Measurements from ENCODE around the gene PCIF1. TPM values are rescaled to one million over a fixed set of nuclear protein-coding genes. Genes with fewer than 3 reads are reported as not detected.
A peak's percentile ranks its signal among the peaks of the same experiment; 100 is the strongest.

Gene PCIF1
- total and polyA plus RNA-seq, 2 experiments from 2014 or later = 5.3 to 24.3 TPM

- Histone ChIP-seq H3K79me2 (ENCODE audit: insufficient read depth) (peaks cover 23% of the 10 kb centered on the region; the same call in 1 of the 2 replicates), H3K9ac (peak overlapping the region; percentile 85; the same call in 1 of the 2 replicates), H3K27me3 (replicated peaks; ENCODE audit: insufficient read depth) (no peaks in the 10 kb centered on the region), H3K4me3 (no peak overlapping the region), H3K36me3 (ENCODE audit: low read depth) (peaks cover 14% of the 10 kb centered on the region; the same call in 1 of the 2 replicates), H3K27ac (no peak overlapping the region), H3K4me1 (ENCODE audit: insufficient read depth) (no peaks in the 10 kb centered on the region; the same call in 1 of the 2 replicates), H4K20me1 (ENCODE audit: insufficient read depth) (no peaks in the 10 kb centered on the region), H3K4me2 (ENCODE audit: unreplicated experiment) (no peak overlapping the region), H3K9me3 (ENCODE audit: low read depth) (no peaks in the 10 kb centered on the region), H2AFZ (no peak overlapping the region), H3F3A (ENCODE audit: insufficient read depth) (no peaks in the 10 kb centered on the region), H3K9me2 (ENCODE audit: insufficient read depth) (no peaks in the 10 kb centered on the region)
- DNase-seq = no peak
- in situ Hi-C loops (cut with MboI) = no loop called here
- TF ChIP-seq EZH2phosphoT487 (IDR thresholded peaks at IDR 0.05; ENCODE audit: insufficient read depth, low read depth) (no peak), EZH2 (IDR thresholded peaks at IDR 0.05; ENCODE audit: insufficient read depth, poor library complexity, severe bottlenecking) (no peak)
- WGBS, 2 experiments (ENCODE audit: low coverage in 1 of 2, low lambda C conversion rate in 2 of 2, missing lambda C conversion rate in 2 of 2) = 63 to 69% methylated on average over 4 of the region's 4 CpGs
Measured at GRCh38 chr20:45892828-45893500, 41.5 kb upstream of the PCIF1 start.

GRCh38 chr20:45893831-45894230 is 40.7 kb upstream of the PCIF1 start:
- Histone ChIP-seq H3K9me3 (ENCODE audit: low read depth) (no peaks in the 10 kb centered on the region), H2AFZ (no peak overlapping the region), H3K9ac (no peak overlapping the region), H3K36me3 (ENCODE audit: low read depth) (peaks cover 14% of the 10 kb centered on the region; the same call in 1 of the 2 replicates), H3K4me2 (ENCODE audit: unreplicated experiment) (no peak overlapping the region), H3K4me3 (no peak overlapping the region), H3K9me2 (ENCODE audit: insufficient read depth) (no peaks in the 10 kb centered on the region), H3F3A (ENCODE audit: insufficient read depth) (no peaks in the 10 kb centered on the region), H3K79me2 (ENCODE audit: insufficient read depth) (peaks cover 23% of the 10 kb centered on the region; the same call in 1 of the 2 replicates), H3K4me1 (ENCODE audit: insufficient read depth) (no peaks in the 10 kb centered on the region; the same call in 1 of the 2 replicates), H4K20me1 (ENCODE audit: insufficient read depth) (no peaks in the 10 kb centered on the region), H3K27ac (no peak overlapping the region), H3K27me3 (replicated peaks; ENCODE audit: insufficient read depth) (no peaks in the 10 kb centered on the region)
- TF ChIP-seq EZH2phosphoT487 (IDR thresholded peaks at IDR 0.05; ENCODE audit: insufficient read depth, low read depth) (no peak), EZH2 (IDR thresholded peaks at IDR 0.05; ENCODE audit: insufficient read depth, poor library complexity, severe bottlenecking) (no peak)
- in situ Hi-C loops (cut with MboI) = no loop called here
- no peak for DNase-seq
- WGBS, 2 experiments (ENCODE audit: low coverage in 1 of 2, low lambda C conversion rate in 2 of 2, missing lambda C conversion rate in 2 of 2) = 97 to 98% methylated on average over 4 of the region's 4 CpGs

GRCh38 chr20:45894797-45895196 is 39.7 kb upstream of the PCIF1 start:
- H3K9ac ChIP-seq = no peak overlapping the region
- no peaks in the 10 kb centered on the region for H3K9me3 ChIP-seq (ENCODE audit: low read depth)
- H3K9me2 ChIP-seq (ENCODE audit: insufficient read depth) = no peaks in the 10 kb centered on the region
- no peaks in the 10 kb centered on the region for H3K27me3 ChIP-seq (replicated peaks; ENCODE audit: insufficient read depth)
- TF ChIP-seq EZH2 (IDR thresholded peaks at IDR 0.05; ENCODE audit: insufficient read depth, poor library complexity, severe bottlenecking) (no peak), EZH2phosphoT487 (IDR thresholded peaks at IDR 0.05; ENCODE audit: insufficient read depth, low read depth) (no peak)
- no peak overlapping the region for H3K4me2 ChIP-seq (ENCODE audit: unreplicated experiment)
- no peaks in the 10 kb centered on the region; the same call in 1 of the 2 replicates for H3K4me1 ChIP-seq (ENCODE audit: insufficient read depth)
- DNase-seq = no peak
- H3K79me2 ChIP-seq (ENCODE audit: insufficient read depth) = peaks cover 23% of the 10 kb centered on the region; the same call in 1 of the 2 replicates
- peaks cover 14% of the 10 kb centered on the region; the same call in 1 of the 2 replicates for H3K36me3 ChIP-seq (ENCODE audit: low read depth)
- H3F3A ChIP-seq (ENCODE audit: insufficient read depth) = no peaks in the 10 kb centered on the region
- WGBS, 2 experiments (ENCODE audit: low coverage in 1 of 2, low lambda C conversion rate in 2 of 2, missing lambda C conversion rate in 2 of 2) = 81 to 84% methylated on average over 12 of the region's 12 CpGs
- H3K4me3 ChIP-seq = no peak overlapping the region
- no peaks in the 10 kb centered on the region for H4K20me1 ChIP-seq (ENCODE audit: insufficient read depth)
- H3K27ac ChIP-seq = no peak overlapping the region
- in situ Hi-C loops (cut with MboI) = no loop called here
- no peak overlapping the region for H2AFZ ChIP-seq

GRCh38 chr20:45896641-45897161 is 37.8 kb upstream of the PCIF1 start:
- H2AFZ ChIP-seq = no peak overlapping the region
- TF ChIP-seq EZH2phosphoT487 (IDR thresholded peaks at IDR 0.05; ENCODE audit: insufficient read depth, low read depth) (no peak), EZH2 (IDR thresholded peaks at IDR 0.05; ENCODE audit: insufficient read depth, poor library complexity, severe bottlenecking) (no peak)
- H3K27ac ChIP-seq = no peak overlapping the region
- no peak overlapping the region for H3K9ac ChIP-seq
- H3K4me1 ChIP-seq (ENCODE audit: insufficient read depth) = no peaks in the 10 kb centered on the region; the same call in 1 of the 2 replicates
- DNase-seq = no peak
- H3K9me2 ChIP-seq (ENCODE audit: insufficient read depth) = no peaks in the 10 kb centered on the region
- H3K27me3 ChIP-seq (replicated peaks; ENCODE audit: insufficient read depth) = no peaks in the 10 kb centered on the region
- in situ Hi-C loops (cut with MboI) = no loop called here
- WGBS, 2 experiments (ENCODE audit: low coverage in 1 of 2, low lambda C conversion rate in 2 of 2, missing lambda C conversion rate in 2 of 2) = 90 to 97% methylated on average over 12 to 14 of the region's 14 CpGs
- no peaks in the 10 kb centered on the region for H4K20me1 ChIP-seq (ENCODE audit: insufficient read depth)
- H3K4me3 ChIP-seq = no peak overlapping the region
- no peak overlapping the region for H3K4me2 ChIP-seq (ENCODE audit: unreplicated experiment)
- H3K79me2 ChIP-seq (ENCODE audit: insufficient read depth) = peaks cover 19% of the 10 kb centered on the region; the same call in 1 of the 2 replicates
- H3K9me3 ChIP-seq (ENCODE audit: low read depth) = no peaks in the 10 kb centered on the region
- H3K36me3 ChIP-seq (ENCODE audit: low read depth) = peaks cover 14% of the 10 kb centered on the region; the same call in 1 of the 2 replicates
- no peaks in the 10 kb centered on the region for H3F3A ChIP-seq (ENCODE audit: insufficient read depth)

Data from GM23248 (cell line).